ENCODE measurements around the gene ULBP2.

ULBP2 gene

DNA sequence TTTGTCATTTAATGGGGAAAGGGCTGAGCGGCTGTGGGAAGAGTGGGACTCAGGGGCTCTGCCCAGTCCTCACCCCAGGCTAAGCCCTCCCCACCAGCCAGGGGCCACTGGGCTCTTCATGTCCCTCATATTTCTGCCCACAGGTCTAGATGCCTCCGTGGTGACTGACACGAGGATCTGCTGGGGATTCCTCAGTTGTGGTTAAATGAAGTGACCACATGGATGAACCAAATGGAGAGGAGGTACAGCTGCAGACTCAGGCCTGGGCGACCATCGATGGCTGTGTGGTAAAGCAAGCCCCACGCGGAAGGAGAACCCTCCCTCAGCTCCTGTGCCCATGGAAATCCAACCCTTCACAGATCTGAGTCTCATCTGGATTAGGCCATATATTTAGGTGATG lies 54.2 kb downstream of the ULBP2 start:
- TF ChIP-seq YY1 (IDR thresholded peaks at IDR 0.05; ENCODE audit: insufficient read depth, insufficient read length): no peak
- no peak for TF ChIP-seq ZNF274 (IDR thresholded peaks at IDR 0.05; ENCODE audit: low read depth, low read length)
- TF ChIP-seq SUZ12 (IDR thresholded peaks at IDR 0.05; ENCODE audit: extremely low read depth, insufficient read depth, insufficient read length): no peak
- H3K4me1 ChIP-seq (ENCODE audit: insufficient read depth, insufficient read length): no peaks in the 10 kb centered on the region
- DNase-seq (ENCODE audit: low read depth, low spot score): no peak
- no peaks in the 10 kb centered on the region for H3K9me3 ChIP-seq (ENCODE audit: insufficient read depth, low read length)
- H3K36me3 ChIP-seq (ENCODE audit: insufficient read depth, insufficient read length, low read length): peaks cover 6% of the 10 kb centered on the region
- no peak overlapping the region for H3K4me3 ChIP-seq (ENCODE audit: insufficient read length, low read depth)
- peaks cover 30% of the 10 kb centered on the region for H3K27me3 ChIP-seq (ENCODE audit: insufficient read depth, insufficient read length)
- no peak overlapping the region for H3K9ac ChIP-seq (ENCODE audit: insufficient read length, low read depth)

Measured in NT2/D1 (cell line).